ENCODE results near the gene GRM4.

Gene GRM4

GRCh38 chr6:34003962-34004361 lies 141.9 kb downstream of the GRM4 start:
- no peak overlapping the region for H3K4me3 ChIP-seq (ENCODE audit: low read depth, low read length, poor library complexity, severe bottlenecking)
- no peak overlapping the region for H3K4me2 ChIP-seq (ENCODE audit: low read length)
- H3K27me3 ChIP-seq (ENCODE audit: insufficient read depth, low read length) = peaks cover 14% of the 10 kb centered on the region; the same call in 1 of the 2 replicates
- no peak overlapping the region for H3K27ac ChIP-seq (ENCODE audit: low read depth, low read length, poor library complexity, severe bottlenecking)
- TF ChIP-seq EZH2 (IDR thresholded peaks at IDR 0.05; ENCODE audit: borderline replicate concordance, low read length) (no peak), CTCF (IDR thresholded peaks at IDR 0.05; ENCODE audit: low read length) (no peak)
- no peak overlapping the region for H3K9ac ChIP-seq (ENCODE audit: low read length)
- no peak overlapping the region for H2AFZ ChIP-seq (ENCODE audit: low read length)
- H3K9me2 ChIP-seq (ENCODE audit: low read depth, low read length) = no peaks in the 10 kb centered on the region
- no peaks in the 10 kb centered on the region for H4K20me1 ChIP-seq (ENCODE audit: insufficient read depth, low read length)
- H3K4me1 ChIP-seq (ENCODE audit: insufficient read depth, low read length, severe bottlenecking) = no peaks in the 10 kb centered on the region
- H3K9me3 ChIP-seq (ENCODE audit: low read length) = peaks cover 3% of the 10 kb centered on the region; the same call in 1 of the 2 replicates
- no peaks in the 10 kb centered on the region for H3K36me3 ChIP-seq (ENCODE audit: insufficient read depth, low read length)
- H3F3A ChIP-seq (ENCODE audit: insufficient read depth, low read length) = no peaks in the 10 kb centered on the region
- H3K79me2 ChIP-seq (ENCODE audit: insufficient read depth, low read length) = no peaks in the 10 kb centered on the region

- Histone ChIP-seq H3K4me3 (ENCODE audit: low read depth, low read length, poor library complexity, severe bottlenecking) (no peak overlapping the region), H3F3A (ENCODE audit: insufficient read depth, low read length) (no peaks in the 10 kb centered on the region), H3K9me3 (ENCODE audit: low read length) (peaks cover 9% of the 10 kb centered on the region; the same call in 1 of the 2 replicates), H3K9ac (ENCODE audit: low read length) (no peak overlapping the region), H3K9me2 (ENCODE audit: low read depth, low read length) (no peaks in the 10 kb centered on the region), H3K36me3 (ENCODE audit: insufficient read depth, low read length) (no peaks in the 10 kb centered on the region), H4K20me1 (ENCODE audit: insufficient read depth, low read length) (no peaks in the 10 kb centered on the region), H3K27ac (ENCODE audit: low read depth, low read length, poor library complexity, severe bottlenecking) (no peak overlapping the region), H2AFZ (ENCODE audit: low read length) (no peak overlapping the region), H3K4me1 (ENCODE audit: insufficient read depth, low read length, severe bottlenecking) (no peaks in the 10 kb centered on the region), H3K4me2 (ENCODE audit: low read length) (no peak overlapping the region), H3K79me2 (ENCODE audit: insufficient read depth, low read length) (no peaks in the 10 kb centered on the region), H3K27me3 (ENCODE audit: insufficient read depth, low read length) (no peaks in the 10 kb centered on the region; the same call in 1 of the 2 replicates)
- TF ChIP-seq CTCF (IDR thresholded peaks at IDR 0.05; ENCODE audit: low read length) (no peak), EZH2 (IDR thresholded peaks at IDR 0.05; ENCODE audit: borderline replicate concordance, low read length) (no peak)
These were observed 143.9 kb downstream of the GRM4 start for GRCh38 chr6:34001706-34002621.

GRCh38 chr6:34000281-34000680 lies 145.6 kb downstream of the GRM4 start:
- Histone ChIP-seq H3K27me3 (ENCODE audit: insufficient read depth, low read length) (no peaks in the 10 kb centered on the region; the same call in 1 of the 2 replicates), H3K4me2 (ENCODE audit: low read length) (no peak overlapping the region), H3K4me3 (ENCODE audit: low read depth, low read length, poor library complexity, severe bottlenecking) (no peak overlapping the region), H3K36me3 (ENCODE audit: insufficient read depth, low read length) (no peaks in the 10 kb centered on the region), H4K20me1 (ENCODE audit: insufficient read depth, low read length) (no peaks in the 10 kb centered on the region), H3K4me1 (ENCODE audit: insufficient read depth, low read length, severe bottlenecking) (no peaks in the 10 kb centered on the region), H3K9me2 (ENCODE audit: low read depth, low read length) (no peaks in the 10 kb centered on the region), H3K9ac (ENCODE audit: low read length) (no peak overlapping the region), H3K9me3 (ENCODE audit: low read length) (peaks cover 9% of the 10 kb centered on the region; the same call in 1 of the 2 replicates), H3F3A (ENCODE audit: insufficient read depth, low read length) (no peaks in the 10 kb centered on the region), H3K27ac (ENCODE audit: low read depth, low read length, poor library complexity, severe bottlenecking) (no peak overlapping the region), H3K79me2 (ENCODE audit: insufficient read depth, low read length) (no peaks in the 10 kb centered on the region), H2AFZ (ENCODE audit: low read length) (no peak overlapping the region)
- no peak for TF ChIP-seq CTCF (IDR thresholded peaks at IDR 0.05; ENCODE audit: low read length)
- no peak for TF ChIP-seq EZH2 (IDR thresholded peaks at IDR 0.05; ENCODE audit: borderline replicate concordance, low read length)

Measured in OCI-LY1 (cell line).